Measurements from ENCODE around the gene CDH23.

- no peak for TF ChIP-seq POLR2A (IDR thresholded peaks at IDR 0.05; ENCODE audit: low read length)
- no peak for TF ChIP-seq GATA1 (IDR thresholded peaks at IDR 0.05; ENCODE audit: low read depth, low read length)
Observed at GRCh38 chr10:71825217-71825616, 428.5 kb downstream of the CDH23 start.

Data from erythroblast (primary cell).